Aorta (tissue), 5 donors: ENCODE measurements around the gene PRDM7. TPM values are rescaled to one million over a fixed set of nuclear protein-coding genes. Genes with fewer than 3 reads are reported as not detected.
"Not testable (repeated sequence)": the region's sequence is repeated elsewhere in the genome, so short reads cannot be mapped to it uniquely, and the experiment has no call there.

Source experiments
- ATAC-seq: fragments of 200-7000 bp; cut with Tn5 transposase; one replicate; pipeline ENCODE4 v1.9.1; 2022; ENCODE audit warnings: moderate library complexity; ENCODE audit not compliant: low FRiP score
- DNase-seq, 2 donors: peaks; one replicate each; pipeline ENCODE4 v3.0.0-alpha.2; 2020
- H3K27ac ChIP-seq, 2 donors: one replicate each; pipeline ENCODE4 v1.5.1; 2013; ENCODE audit warnings: low read length in 2 of 2, mild to moderate bottlenecking in 2 of 2, moderate library complexity in 2 of 2, control low read depth in 1 of 2, inconsistent platforms in 1 of 2, low read depth in 1 of 2
- H3K27me3 ChIP-seq, 2 donors: one replicate each; pipeline ENCODE4 v1.6.1; 2013; ENCODE audit warnings: control low read depth in 1 of 2, low read length in 1 of 2, mild to moderate bottlenecking in 1 of 2, moderate library complexity in 1 of 2; ENCODE audit not compliant: insufficient read depth in 2 of 2, control insufficient read depth in 1 of 2
- H3K36me3 ChIP-seq, 2 donors: one replicate each; pipeline ENCODE4 v1.6.1; 2013; ENCODE audit warnings: control low read depth in 1 of 2, low read length in 1 of 2, mild to moderate bottlenecking in 1 of 2; ENCODE audit not compliant: insufficient read depth in 2 of 2, control insufficient read depth in 1 of 2
- H3K4me1 ChIP-seq, 2 donors: one replicate each; pipeline ENCODE4 v1.6.1; 2013; ENCODE audit warnings: low read length in 2 of 2, control low read depth in 1 of 2, mild to moderate bottlenecking in 1 of 2, moderate library complexity in 1 of 2; ENCODE audit not compliant: insufficient read depth in 2 of 2, control insufficient read depth in 1 of 2
- H3K4me3 ChIP-seq, 2 donors: one replicate each; pipeline ENCODE4 v1.5.1; 2013; ENCODE audit warnings: low read length in 2 of 2, control low read depth in 1 of 2, mild to moderate bottlenecking in 1 of 2
- H3K9me3 ChIP-seq: one replicate; pipeline ENCODE4 v1.6.1; 2013; ENCODE audit warnings: mild to moderate bottlenecking, low read length; ENCODE audit not compliant: control insufficient read depth
- WGBS, 2 donors: extraction: QIAGEN DNeasy Blood & Tissue Kit; methylation state at CpG; one replicate each; pipeline ENCODE4 v1.1.7; 2013; 5-methylcytosine and 5-hydroxymethylcytosine counted together
- intact Hi-C, 2 donors: fragments of 100-400 bp; cut with DNase I; formaldehyde crosslinking; loops; one replicate each; pipeline versions ENCODE4 v1.14.2 to v1.15.0; 2022
- long read RNA-seq, 2 donors: library from polyadenylated mRNA; unstranded; transcript quantifications; one replicate each; pipeline ENCODE4 v2.0.0, GENCODE V29; 2020 to 2021
- polyA plus RNA-seq, 2 donors: library from polyadenylated mRNA; stranded (reverse); fragments of 200-250 nt; gene quantifications; one replicate each; pipeline ENCODE4 v1.2.3, GENCODE V29; 2013
- total RNA-seq, 2 donors: library from RNA; stranded (reverse); fragmentation: NEBNext Ultra II Directional; extraction: Animal tissue kit (Norgen Biotek cat#: 25700); gene quantifications; one replicate each; pipeline ENCODE4 v1.2.1, GENCODE V29; 2021
- donor health status: healthy with polysubstance abuse.
- donor health status: Bipolar disorder and iron deficiency.
- donor health status: DM: no; HTN: no; CAD: no.
- donor health status: DM: no; HTN: no; CAD: no.
- donor health status: DM: yes; HTN: yes; CAD: no.

The PRDM7 gene
- total RNA-seq (not detected), polyA plus RNA-seq (not detected)
- long read RNA-seq, donor 1, result 0 reads
- long read RNA-seq, donor 2, result 0 reads

DNA sequence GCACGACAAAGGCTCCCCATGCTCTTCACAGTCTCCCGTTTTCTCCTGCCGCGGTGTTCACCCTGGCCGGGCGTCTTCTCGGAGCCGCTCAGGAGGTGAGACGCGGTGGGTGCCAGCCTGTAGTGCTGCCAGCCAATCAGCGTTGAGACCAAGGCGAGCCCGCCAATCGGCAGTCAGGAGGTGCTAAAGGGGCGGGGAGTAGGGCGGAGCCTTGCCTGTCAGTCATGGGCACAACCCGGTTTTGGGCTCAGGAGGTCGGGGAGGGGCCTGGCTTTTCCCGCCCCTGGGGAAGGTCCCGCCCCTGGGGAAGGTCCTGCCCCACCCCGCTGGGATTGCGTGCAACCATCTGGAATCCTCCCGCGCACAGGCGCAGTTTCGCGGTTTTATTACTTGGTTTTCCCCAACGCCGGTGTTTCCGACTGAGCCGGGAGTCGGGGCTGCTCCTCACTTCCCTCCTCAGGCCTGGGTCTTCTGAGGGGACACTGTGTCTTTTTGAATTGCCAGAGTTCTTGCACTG is at the start of gene PRDM7:
Gene PRDM7, minus strand, starts transcription at position 92 of the 517 bp plus-strand sequence. CDS start 1,421 bp downstream, outside the sequence.
- ATAC-seq (peak; percentile 84), DNase-seq (peak; percentile 93 to 97)
- WGBS, 2 donors, result 1 to 20% methylated on average over 30 to 32 of the region's 32 CpGs
- Histone ChIP-seq H3K4me3 (peak within 1 kb of the TSS in 1 of 2 donors; percentile 21), H3K36me3 (no peaks in the 10 kb centered on the region), H3K9me3 (no peaks in the 10 kb centered on the region), H3K27ac (no peak within 1 kb of the TSS), H3K27me3 (no peaks in the 10 kb centered on the region), H3K4me1 (no peaks in the 10 kb centered on the region)
- intact Hi-C loops, result no loop called here

DNA sequence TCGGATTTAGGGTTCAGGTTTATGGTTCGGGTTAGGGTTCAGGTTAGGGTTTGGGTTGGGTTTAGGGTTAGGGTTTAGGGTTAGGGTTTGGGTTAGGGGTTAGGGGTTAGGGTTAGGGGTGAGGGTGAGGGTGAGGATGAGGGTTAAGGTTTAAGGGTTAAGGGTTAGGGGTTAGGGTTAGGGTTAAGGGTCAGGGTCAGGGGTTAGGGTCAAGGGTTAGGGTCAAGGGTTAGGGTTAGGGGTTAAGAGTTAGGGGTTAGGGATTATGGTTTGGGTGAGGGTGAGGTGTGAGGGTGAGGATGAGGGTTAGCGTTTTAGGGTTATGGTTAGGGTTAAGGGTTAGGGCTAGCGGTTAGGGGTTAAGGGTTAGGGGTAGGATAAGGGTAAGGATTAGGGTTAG is 44.7 kb upstream of the PRDM7 start:
- H3K27me3 ChIP-seq, H3K4me3 ChIP-seq, ATAC-seq, DNase-seq, H3K36me3 ChIP-seq, intact Hi-C loops, H3K9me3 ChIP-seq, H3K27ac ChIP-seq, H3K4me1 ChIP-seq: not testable (repeated sequence)
- 100% methylated on average over 1 of the region's 4 CpGs; no CpG with 5 or more reads in 1 of the 2 donors for WGBS, 2 donors

DNA sequence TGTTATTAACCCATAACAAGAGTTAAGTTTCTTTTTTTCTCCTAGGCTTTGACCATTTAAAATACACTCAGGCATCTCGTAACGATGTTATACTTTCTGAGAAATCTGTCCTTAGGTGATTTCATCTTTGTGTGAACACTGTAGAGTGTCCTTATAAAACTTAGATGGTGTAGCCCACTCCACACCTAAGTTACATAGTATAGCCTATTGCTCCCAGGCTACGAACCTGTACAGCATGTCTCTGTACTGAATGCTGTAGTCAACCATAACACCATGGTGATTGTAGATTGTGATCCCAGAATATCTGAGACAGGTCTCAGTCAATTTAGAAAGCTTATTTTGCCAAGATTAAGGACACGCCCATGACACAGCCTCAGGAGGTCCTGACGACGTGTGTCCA is 30.5 kb upstream of the PRDM7 start:
- H3K27ac ChIP-seq, H3K36me3 ChIP-seq, DNase-seq, H3K4me1 ChIP-seq, ATAC-seq, intact Hi-C loops, H3K27me3 ChIP-seq, H3K9me3 ChIP-seq, H3K4me3 ChIP-seq: not testable (repeated sequence)
- WGBS, 2 donors, result 81% methylated on average over 2 of the region's 6 CpGs; no CpG with 5 or more reads in 1 of the 2 donors

GRCh38 chr16:90107060-90107459 is 29.9 kb upstream of the PRDM7 start:
- 86 to 90% methylated on average over 7 to 8 of the region's 13 CpGs for WGBS, 2 donors
- DNase-seq, ATAC-seq, H3K4me1 ChIP-seq, H3K4me3 ChIP-seq, H3K27ac ChIP-seq, H3K36me3 ChIP-seq, H3K27me3 ChIP-seq, H3K9me3 ChIP-seq, intact Hi-C loops: not testable (repeated sequence)

DNA sequence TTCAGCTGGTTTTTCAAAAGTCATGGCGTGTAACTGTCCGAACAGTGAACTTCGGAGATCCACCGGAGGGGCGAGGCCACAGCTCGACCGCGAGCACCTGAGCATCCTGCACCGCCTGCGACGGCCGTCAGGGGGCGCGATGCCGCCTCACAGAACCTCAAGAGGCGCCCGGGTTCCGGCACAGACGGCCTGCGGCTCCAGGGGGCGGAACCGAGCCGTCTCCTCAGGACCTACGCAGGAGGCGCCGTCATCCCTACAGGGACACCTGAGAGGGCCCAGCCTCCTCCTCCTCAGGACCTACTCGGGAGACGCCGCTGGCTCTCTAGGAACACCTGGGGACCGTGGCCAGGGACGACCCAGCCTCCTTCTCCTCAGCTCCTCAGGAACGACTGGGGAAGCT is 29.1 kb upstream of the PRDM7 start:
- 29 to 34% methylated on average over 23 to 31 of the region's 32 CpGs for WGBS, 2 donors
- H3K4me3 ChIP-seq, H3K9me3 ChIP-seq, H3K27me3 ChIP-seq, DNase-seq, H3K4me1 ChIP-seq, H3K27ac ChIP-seq, H3K36me3 ChIP-seq, ATAC-seq, intact Hi-C loops: not testable (repeated sequence)

DNA sequence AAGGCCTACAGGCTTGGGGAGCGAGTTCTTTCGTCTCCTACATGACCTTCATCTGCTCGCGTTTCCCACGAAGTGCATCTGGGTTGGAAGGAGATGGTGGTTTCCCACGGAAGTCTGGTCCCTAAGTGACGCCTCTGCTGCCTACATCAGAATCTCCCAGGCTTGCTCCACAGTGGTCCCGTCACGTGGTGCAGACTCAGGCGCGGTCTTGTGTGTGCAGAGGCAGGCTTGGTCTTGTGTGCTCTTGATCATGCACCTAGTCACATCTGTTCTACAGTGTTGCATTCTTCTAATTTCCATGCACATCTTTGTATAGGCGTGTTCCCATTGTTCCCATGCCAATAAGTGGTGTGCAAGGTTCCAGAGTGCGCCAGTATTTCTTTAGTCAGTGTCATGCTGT is 27.6 kb upstream of the PRDM7 start:
- DNase-seq, intact Hi-C loops, H3K36me3 ChIP-seq, H3K4me1 ChIP-seq, H3K4me3 ChIP-seq, ATAC-seq, H3K9me3 ChIP-seq, H3K27ac ChIP-seq, H3K27me3 ChIP-seq: not testable (repeated sequence)
- WGBS, 2 donors, result 81 to 84% methylated on average over 13 of the region's 13 CpGs

- DNase-seq, H3K27me3 ChIP-seq, H3K9me3 ChIP-seq, ATAC-seq, H3K27ac ChIP-seq, H3K36me3 ChIP-seq, H3K4me1 ChIP-seq, intact Hi-C loops, H3K4me3 ChIP-seq: not testable (repeated sequence)
- WGBS, 2 donors, result 73 to 75% methylated on average over 7 to 12 of the region's 12 CpGs
Measured at GRCh38 chr16:90102086-90102884, 25.2 kb upstream of the PRDM7 start.

GRCh38 chr16:90101332-90101731 is 24.2 kb upstream of the PRDM7 start:
- H3K4me3 ChIP-seq, H3K9me3 ChIP-seq, H3K36me3 ChIP-seq, DNase-seq, H3K27me3 ChIP-seq, H3K27ac ChIP-seq, ATAC-seq, intact Hi-C loops, H3K4me1 ChIP-seq: not testable (repeated sequence)
- 86 to 87% methylated on average over 10 to 11 of the region's 11 CpGs for WGBS, 2 donors

- H3K9me3 ChIP-seq, H3K27ac ChIP-seq, H3K4me1 ChIP-seq, DNase-seq, H3K36me3 ChIP-seq, intact Hi-C loops, H3K27me3 ChIP-seq, H3K4me3 ChIP-seq: not testable (repeated sequence)
- WGBS, 2 donors, result no CpG with 5 or more reads among the region's 4 CpGs
- peak; percentile 34 for ATAC-seq
Measured at GRCh38 chr16:90100790-90101189, 23.7 kb upstream of the PRDM7 start.
